Astrocyte of the cerebellum (primary cell): ENCODE measurements around the gene TICAM1.
"Not testable (repeated sequence)": the region's sequence is repeated elsewhere in the genome, so short reads cannot be mapped to it uniquely, and the experiment has no call there.

ENCODE experiments used
- DNase-seq: peaks from one replicate; pipeline ENCODE4 v3.0.0-alpha.2; 2011; ENCODE audit warnings: low read depth
- H3K4me3 ChIP-seq: 2 replicates; pipeline ENCODE4 v1.5.1; 2011; ENCODE audit warnings: mild to moderate bottlenecking, low read depth, low read length, moderate library complexity
- CTCF ChIP-seq: IDR thresholded peaks from 2 replicates; pipeline ENCODE4 v1.5.1; 2012; ENCODE audit warnings: low read length, low read depth, moderate library complexity, mild to moderate bottlenecking; ENCODE audit errors: missing control alignments
- in situ Hi-C: cut with HindIII; loops from 2 replicates; pipeline ENCODE4 v1.10.0; 2017; ENCODE audit warnings: low sequenced_read_pairs

Gene TICAM1

GRCh38 chr19:4870025-4870700, 38.7 kb upstream of the TICAM1 start:
- peak; percentile 46 for DNase-seq
- in situ Hi-C loops: no loop called here

GRCh38 chr19:4868286-4868834, 36.8 kb upstream of the TICAM1 start:
- DNase-seq: no peak
- in situ Hi-C loops: no loop called here
- no peak for TF ChIP-seq CTCF
- no peak overlapping the region for H3K4me3 ChIP-seq

More at GRCh38 chr19:4870025-4870700, 38.7 kb upstream of the TICAM1 start:
- no peak for TF ChIP-seq CTCF
- no peak overlapping the region for H3K4me3 ChIP-seq

- DNase-seq: peak; percentile 87
- peak within 1 kb of the TSS; percentile 74 for H3K4me3 ChIP-seq
- in situ Hi-C loops: no loop called here
Observed at GRCh38 chr19:4867534-4868285, 36.2 kb upstream of the TICAM1 start, which contains the start of gene PLIN3. Gene PLIN3 (minus strand): TSS chr19:4867667. CDS start chr19:4861394, 6,273 bp downstream.

GRCh38 chr19:4866595-4867424, 35.3 kb upstream of the TICAM1 start:
- no peak for TF ChIP-seq CTCF
- in situ Hi-C loops: no loop called here
- H3K4me3 ChIP-seq: peak overlapping the region; percentile 74
- no peak for DNase-seq

More at GRCh38 chr19:4867534-4868285, 36.2 kb upstream of the TICAM1 start, which contains the start of gene PLIN3:
- no peak for TF ChIP-seq CTCF

- no peak for TF ChIP-seq CTCF
- in situ Hi-C loops: no loop called here
- H3K4me3 ChIP-seq: no peak overlapping the region
- no peak for DNase-seq
Observed at GRCh38 chr19:4861147-4861546, 29.6 kb upstream of the TICAM1 start.

GRCh38 chr19:4859697-4860096, 28.2 kb upstream of the TICAM1 start:
- no peak for TF ChIP-seq CTCF
- no peak for DNase-seq
- H3K4me3 ChIP-seq: no peak overlapping the region
- in situ Hi-C loops: no loop called here

GRCh38 chr19:4856468-4856867, 25.0 kb upstream of the TICAM1 start:
- H3K4me3 ChIP-seq, DNase-seq, in situ Hi-C loops: not testable (repeated sequence)

- in situ Hi-C loops, H3K4me3 ChIP-seq, DNase-seq: not testable (repeated sequence)
Observed at GRCh38 chr19:4853506-4853905, 22.0 kb upstream of the TICAM1 start.
